Measurements from ENCODE around the gene CALN1.
"Not testable (repeated sequence)": the region's sequence is repeated elsewhere in the genome, so short reads cannot be mapped to it uniquely, and the experiment has no call there.

The CALN1 gene

DNA sequence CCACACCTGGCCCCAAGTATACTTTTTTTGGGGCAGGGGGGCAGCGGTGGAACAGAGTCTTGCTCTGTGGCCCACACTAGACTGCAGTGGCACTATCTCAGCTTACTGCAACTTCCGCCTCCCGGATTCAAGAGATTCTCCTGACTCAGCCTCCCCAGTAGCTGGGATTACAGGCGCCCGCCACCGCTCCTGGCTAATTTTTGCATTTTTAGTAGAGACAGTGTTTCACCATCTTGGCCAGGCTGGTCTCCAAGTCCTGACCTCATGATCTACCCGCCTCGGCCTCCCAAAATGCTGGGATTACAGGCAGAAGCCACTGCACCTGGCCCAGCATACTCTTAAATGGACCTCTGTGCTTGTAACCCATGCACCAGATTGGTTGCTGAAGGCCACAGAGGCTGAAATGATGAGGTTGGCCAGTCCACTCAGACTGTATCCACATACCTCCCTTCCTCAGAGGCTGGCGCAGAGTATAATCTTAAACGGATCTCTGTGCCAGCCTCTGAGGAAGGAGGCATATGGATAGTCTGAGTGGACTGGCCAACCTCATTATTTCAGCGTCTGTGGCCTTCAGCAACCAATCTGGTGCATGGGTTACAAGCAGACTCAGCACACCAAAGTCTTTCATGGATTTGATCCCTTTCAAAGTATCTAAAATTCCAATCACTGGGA lies 3.0 kb downstream of the CALN1 start:
- DNase-seq = no peak

DNA sequence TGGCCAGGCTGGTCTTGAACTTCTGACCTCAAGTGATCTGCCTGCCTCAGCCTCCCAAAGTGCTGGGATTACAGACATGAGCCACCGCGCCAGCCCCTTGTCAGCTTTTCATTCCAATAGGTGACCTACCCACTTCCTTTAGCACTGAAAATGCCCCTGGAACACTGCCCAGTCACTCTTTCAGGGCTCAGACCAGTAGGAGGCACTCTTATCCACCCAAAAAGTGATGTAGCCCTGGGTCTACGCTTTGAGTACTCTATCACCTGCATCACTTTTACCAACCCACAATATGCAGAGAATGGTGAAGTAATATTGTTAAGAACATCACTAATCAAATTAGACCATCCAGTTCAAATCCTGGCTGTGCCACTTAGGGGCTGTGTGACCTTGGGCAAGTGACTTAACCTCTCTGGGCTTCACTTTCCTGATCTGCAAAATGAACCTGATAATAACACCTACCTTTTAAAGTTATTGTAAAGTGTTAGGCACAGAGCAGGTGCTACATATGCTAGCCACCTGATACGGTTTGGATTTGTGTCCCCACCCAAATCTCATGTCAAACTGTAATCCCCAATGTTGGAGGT lies 5.2 kb downstream of the CALN1 start:
- DNase-seq = no peak

DNA sequence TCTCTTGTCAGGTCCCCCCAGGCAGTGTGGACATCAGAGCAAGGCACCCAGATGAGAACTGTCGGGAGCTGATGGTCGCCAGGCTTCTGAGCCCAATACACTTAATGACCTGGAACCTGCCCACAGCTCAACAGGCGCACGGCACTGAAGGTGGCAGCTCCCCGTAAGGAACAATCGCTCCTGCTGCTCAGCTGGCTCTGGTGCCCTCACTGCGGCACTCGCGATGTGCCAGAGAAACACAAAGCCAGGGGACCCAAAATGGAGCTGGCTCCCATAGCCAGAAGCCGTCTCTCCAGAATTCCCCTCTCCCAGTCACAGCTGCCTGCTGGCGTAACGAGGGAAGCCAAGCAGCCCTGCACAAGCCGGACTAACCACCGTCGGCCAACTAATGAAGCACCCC lies 6.3 kb downstream of the CALN1 start:
- no peak for DNase-seq

DNA sequence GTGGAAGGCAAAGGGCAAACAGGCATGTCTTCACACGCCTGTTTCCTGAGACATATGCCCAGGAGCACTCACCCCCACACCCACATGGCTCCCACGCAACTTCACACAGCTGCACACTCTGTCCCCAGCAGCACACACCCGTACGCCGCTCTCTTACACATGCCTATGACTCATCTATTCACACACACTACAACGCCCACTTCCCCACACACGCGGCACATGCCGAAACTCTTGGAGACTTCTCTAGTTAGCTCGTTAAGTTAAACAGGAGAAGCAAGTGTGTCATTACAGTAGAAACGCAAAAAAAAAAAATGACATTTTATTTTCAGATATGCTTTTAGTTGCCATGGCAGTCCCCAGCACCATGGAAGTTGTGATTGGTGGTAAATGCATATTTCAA lies 6.7 kb downstream of the CALN1 start:
- peak; percentile 57 for DNase-seq

DNA sequence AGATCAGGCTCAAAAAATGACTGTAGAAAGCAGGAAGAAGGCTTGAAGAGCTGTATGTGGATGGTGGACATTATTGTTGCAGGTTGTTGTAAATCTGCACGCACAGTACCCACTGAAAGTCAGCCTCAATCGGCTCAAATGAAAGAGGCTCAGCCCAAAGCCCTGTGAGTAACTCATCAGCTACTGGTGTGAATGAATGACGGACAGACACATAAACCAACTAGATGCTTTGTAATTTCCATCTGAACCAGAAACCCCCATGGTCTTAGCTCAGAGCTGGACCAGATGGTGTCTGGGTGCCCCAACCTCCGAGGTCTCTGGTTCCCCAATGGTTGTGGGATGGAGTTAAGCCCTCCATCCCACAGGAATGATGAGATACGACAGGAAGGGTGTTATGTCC lies 7.4 kb downstream of the CALN1 start:
- DNase-seq = no peak

DNA sequence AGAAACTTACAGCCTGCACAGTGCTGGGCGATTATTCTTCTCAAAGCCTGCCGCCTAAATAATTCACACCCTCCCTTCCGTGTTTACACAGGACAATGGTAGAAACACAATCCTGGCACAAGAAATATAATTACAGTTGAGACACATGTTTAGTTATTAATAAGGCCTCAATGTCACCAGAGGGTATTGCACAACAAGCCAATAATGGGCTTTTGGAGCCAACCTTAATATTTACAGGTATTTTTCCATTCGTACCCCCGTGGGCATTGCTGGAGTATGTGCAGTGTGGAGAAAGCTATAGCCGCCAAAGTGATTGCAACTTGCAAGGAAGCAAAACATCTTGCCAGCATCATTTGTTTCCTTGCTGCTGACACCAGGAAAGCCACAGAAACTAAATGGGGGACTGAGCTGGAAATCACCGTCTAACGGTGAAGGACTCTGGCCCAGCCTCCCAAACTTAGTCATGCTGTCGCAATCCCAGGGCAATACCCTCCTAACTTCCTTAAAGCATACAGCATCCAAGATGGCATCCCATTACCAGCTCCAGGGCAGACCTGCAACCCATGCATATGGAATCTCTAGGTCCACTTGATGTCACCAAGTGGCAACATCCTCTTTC lies 8.6 kb downstream of the CALN1 start:
- DNase-seq = peak; percentile 69

DNA sequence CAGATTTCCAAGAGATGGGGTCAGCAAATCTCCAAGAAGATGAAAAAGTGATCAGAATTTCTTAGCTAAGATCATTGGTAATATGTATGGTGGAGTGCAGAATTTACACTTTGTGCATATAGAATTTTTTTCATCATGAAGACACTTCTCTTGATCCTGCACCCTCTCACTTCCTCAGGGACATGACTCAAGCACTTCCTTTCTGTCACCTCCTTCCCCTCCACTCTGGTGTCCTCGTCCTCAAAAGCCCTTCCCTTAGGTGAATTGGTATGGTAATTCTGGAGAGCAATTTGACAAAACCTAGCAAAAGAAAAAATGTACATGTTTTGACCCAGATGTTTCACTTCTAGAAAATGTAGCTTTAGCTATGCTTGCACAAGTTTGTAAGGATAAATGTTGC lies 18.1 kb downstream of the CALN1 start:
- DNase-seq = no peak

DNA sequence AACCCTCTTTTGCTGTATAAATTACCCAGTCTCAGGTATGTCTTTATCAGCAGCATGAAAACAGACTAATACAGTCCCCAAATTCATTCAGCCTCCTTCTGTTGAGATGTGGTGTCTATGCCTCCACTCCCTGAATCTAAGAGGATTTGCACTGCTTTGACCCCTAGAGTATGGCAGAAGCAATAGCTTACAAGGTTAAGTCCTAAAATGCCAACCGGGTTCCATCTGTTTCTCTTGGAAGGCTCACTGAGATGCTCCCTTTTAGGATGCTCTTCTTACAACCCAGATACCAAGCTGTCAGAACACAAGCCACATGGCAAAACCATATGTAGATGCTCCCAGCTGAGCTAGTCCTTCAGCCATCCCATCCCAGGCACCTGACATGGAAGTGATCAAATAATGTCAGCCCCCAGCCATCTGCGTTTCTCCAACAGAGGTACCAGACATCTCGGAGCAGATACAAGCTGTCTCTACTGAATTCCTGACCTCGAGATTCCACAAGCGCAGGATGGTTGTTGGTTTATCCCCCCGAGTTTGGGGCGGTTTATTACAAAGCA lies 20.2 kb downstream of the CALN1 start:
- no peak for DNase-seq

DNA sequence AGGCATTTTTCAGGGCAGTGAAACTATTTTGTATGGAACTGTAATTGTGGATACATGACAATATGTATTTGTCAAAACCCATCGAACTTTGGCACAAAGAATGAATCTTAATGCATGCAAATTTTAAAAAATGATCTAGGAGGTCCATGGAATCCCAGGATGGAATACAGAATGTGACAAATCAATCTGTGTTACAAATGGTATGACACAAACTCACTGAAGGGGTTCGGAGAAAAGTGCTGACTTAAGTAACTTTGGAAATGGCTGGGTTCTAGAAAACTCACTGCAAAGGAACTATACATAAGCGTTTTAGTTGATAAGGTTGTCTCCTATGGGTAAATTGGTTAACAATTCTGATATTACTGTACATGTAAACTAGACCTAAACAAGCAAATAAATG lies 26.0 kb downstream of the CALN1 start:
- no peak for DNase-seq

DNA sequence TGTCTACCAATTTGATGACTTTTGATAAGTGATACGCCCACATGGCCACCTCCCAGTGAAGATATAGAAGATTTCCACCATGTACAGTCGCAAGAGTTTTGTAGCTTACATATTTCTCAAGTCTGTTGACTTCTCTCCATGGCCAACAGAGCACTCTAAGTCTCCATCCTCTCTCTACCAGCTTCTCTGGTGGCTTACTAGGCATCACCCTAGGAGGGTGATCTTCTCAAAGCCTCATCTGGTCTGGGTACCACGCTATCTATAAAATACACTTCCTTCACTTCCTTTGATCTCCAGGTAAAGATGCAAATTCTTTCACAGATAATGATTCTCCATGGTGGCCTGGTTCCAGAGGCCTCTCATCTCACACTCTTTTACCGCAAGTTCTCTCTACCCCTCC lies 49.9 kb downstream of the CALN1 start:
- DNase-seq = no peak

DNA sequence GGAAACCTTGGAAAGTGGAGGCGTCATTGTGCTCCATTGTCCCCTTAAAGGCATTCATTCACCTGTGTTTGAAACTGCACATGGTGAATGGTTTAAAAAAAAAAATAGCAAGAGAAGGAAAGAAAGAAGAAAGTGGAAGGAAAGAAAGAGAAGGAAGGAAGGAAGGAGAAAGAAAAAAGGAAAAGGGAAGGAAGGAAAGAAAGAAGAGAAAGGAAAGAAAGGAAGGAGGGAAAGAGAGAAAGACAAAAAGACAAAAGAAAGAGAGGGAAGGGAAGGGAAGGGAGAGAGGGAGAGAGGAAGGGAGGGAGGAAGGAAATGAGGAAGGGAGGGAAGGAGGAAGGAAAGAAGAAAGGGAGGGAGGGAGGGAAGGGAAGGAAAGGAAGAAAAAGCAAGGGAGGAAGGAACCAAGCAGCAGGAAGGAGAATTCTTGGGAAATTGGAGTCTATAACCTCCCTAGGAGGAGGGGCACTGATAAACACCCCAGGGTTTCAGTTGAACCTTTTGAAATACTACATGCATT lies 66.9 kb downstream of the CALN1 start:
- no peak for DNase-seq

DNA sequence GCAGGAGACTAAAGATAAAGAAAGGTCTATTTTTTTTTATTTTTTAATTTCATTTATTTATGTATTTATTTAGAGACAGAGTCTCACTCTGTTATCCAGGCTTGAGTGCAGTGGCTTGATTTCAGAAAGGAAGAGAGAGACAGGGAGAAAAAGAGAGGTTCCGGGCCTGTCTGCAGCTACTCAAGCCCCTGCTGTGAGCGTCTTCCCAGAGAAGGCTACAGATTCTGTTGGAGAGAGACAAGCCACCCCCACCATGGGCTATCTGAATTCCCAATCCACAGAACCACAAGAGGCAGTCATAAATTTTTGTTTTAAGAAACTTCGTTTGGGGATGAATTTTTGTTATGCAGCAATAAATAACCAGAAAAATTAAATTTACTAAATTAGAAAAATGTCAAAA lies 68.1 kb downstream of the CALN1 start:
- DNase-seq = no peak

DNA sequence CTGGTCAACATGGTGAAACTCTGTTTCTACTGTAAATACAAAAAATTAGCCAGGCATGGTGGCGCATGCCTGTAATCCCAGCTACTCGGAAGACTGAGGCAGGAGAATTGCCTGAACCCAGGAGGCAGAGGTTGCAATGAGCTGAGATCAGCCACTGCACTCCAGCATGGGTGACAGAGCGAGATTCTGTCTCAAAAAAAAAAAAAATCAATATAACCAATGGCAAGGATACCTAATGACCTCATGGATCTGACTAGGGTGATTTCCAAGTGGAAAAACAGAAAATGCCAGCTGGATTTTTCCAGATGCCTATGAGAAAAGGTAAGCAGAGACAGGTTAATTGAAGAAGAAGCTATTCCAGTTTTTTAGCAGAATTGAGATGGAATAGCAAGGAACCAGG lies 68.8 kb downstream of the CALN1 start:
- DNase-seq = not testable (repeated sequence)

DNA sequence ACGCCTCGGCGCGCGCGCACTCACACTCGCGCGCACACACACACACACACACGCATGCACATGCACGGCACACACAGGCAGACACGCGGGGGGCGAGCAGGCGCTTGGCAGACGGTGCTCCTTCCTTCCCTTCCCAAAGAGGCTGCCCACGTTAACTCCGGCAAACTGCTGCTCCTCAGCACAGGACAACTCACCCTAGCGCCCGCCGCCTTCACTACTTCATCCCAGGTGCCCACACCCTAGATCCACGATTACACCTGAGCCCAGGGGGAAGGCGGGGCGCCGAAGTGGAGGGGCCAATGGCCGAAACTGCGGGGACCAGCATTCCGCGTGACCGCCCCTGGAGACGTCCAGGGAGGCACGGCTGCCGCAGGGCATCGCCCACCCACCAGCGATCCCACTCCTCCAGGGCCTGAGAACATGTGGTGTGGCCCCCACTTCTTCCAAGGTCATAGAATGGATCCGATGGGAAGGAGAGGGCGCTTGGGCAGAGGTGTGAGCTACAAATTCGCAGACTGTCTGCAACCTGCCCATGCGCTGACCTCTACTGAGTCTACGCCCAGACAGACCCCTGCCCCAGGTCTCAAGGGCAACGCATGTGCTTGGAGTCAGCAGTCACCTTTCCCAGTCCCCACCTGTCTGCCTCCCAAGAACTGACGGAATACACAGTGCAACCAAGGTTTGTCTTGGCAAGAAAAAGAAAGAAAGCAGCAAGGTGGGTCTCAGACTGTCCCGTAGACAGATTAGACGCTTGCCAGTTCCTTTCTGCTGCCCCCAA lies 74.6 kb downstream of the CALN1 start:
- no peak for DNase-seq

DNA sequence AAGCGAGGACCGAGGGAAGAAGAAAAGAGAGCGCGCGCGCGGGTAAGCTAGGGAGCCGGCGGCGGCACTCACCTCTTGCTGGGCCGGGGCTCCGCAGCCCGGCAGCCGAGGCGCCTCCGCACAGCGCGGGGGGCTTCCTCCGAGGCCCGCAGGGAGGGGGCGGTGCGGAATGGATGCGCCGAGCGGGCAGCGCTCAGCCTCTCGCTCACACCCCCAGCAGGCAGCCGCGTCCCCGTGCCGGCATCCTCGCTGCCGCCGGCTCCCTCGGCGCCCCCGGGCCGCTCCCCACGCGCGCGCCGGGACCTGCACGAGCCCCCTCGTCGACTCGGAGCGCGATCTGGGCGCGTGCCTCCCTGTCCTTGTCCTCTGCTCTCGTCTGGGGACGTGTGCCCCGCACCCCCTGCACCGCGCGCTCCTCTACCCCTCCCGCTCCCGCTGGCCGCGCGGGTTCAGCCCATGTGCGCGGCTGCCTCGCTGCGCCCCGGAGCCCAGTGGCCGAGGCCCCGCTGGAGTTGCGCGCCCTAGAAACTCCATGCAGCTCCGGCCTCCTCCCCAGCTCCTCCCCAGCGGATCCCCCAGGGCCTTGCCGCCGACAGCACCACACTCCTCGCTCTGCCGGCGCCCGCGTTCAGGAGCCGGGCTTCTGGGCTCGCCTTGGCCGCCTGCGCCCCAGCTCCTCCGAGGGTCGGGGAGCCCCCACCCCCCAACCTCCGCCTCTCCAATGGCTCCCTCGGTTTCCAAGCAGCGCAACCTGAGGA lies 75.3 kb downstream of the CALN1 start:
- DNase-seq = peak; percentile 13

DNA sequence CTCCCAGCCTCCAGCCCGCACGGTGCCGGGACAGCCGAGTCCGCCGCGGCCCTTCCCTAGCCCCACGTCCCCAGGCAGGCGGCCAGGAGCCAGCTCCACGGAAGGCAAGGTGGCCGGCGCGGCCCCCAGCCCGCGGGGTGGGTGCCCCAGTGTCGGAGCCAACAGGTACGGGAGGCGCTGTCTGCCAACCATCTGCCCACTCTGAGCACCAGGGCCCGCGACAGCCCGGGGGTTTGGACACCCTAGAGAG lies 75.8 kb downstream of the CALN1 start:
- no peak for DNase-seq

DNA sequence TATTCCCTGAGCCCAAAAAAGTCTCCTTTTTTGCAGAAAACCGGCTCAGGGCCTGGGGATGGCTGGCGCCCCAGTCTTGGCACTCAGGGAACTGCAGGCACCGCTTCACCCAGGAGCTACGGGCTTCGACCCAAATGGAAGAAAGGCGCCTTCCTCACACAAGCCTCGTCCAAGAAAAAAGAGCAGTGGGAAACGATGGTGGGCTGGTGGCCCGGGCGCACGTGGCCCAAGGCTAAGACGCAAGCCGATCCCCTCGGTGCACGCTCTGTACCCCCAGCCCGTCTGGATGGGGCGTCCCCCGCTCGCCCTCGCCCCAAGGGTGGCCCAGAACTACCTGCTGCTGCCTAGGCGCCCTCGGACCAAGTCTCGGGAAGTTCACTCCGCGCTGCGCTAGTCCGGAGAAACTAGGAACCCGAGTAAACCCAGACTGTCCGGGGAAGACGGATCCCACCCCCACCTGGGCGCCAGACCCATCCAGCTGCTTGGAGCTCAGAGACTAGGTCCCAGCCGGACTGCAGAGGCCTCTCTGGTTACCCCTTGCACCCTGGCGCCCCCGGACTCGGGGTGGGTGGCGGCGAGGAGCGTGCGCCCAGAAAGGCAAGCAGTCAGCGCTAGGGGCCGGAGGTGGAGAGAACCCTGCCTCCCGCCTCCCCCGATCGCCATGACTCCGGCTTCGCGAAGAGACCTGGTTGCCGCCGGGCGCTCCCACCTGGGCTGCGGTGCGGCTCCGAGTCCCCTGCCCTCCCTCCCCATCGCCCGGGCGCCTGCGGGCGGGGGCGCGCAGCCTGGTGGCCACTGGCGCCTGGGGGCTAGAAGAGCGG lies 76.4 kb downstream of the CALN1 start:
- no peak for DNase-seq

DNA sequence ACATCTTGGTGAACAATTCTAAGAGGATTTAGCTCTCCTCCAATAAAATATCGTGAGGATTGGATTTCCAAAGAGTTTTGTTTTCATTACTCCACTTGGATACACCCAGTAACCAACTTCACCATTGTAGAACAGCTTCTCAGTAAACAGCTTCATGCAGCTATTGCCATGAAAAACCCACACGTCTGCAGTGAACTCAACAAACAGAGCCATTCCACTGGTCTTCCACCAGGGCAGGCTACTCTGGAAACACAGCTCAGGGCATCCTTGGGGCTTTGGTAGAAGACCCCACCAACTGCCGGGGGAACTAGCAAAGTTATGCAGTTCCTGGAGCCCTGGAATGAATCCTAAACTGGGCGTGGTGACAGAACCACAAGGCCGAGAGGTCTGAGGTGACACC lies 77.4 kb downstream of the CALN1 start:
- DNase-seq = no peak

DNA sequence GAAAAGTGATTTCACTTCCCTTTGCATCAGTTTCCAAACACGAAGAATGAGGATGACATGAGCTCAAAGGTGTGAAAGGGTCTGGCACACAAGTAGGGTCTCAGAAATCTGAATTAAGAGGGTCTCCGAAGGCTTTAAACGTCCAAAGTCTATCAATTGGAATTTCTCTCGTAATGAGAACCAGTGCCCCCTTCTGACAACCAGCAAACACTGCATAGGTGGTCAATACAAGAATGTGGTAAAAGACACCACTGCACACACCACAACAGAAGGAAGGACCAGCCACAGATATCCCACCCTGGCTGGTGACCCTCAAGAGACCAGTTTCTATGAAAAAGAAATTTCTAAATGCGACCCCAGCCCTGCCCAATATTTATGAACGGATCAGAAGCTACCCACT lies 78.1 kb downstream of the CALN1 start:
- DNase-seq = peak; percentile 19

DNA sequence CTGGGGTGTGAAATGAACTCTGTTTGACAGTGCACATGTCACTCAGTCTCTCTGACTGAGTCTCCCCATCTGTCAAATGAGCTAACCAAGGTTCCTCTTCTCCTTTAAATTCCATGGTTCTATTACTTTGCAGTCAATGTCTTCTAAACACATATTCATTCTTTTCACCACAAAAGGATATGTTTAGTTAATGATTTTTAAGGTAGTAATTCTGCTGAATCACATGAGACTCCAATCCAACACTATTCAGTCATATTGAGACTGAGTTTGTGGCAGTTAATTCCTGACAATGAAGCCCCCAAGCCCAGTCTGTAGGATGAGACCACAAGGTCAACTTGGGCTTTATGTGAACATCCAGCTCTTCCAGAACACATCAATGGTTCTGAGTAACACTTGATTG lies 85.3 kb downstream of the CALN1 start:
- DNase-seq = no peak

DNA sequence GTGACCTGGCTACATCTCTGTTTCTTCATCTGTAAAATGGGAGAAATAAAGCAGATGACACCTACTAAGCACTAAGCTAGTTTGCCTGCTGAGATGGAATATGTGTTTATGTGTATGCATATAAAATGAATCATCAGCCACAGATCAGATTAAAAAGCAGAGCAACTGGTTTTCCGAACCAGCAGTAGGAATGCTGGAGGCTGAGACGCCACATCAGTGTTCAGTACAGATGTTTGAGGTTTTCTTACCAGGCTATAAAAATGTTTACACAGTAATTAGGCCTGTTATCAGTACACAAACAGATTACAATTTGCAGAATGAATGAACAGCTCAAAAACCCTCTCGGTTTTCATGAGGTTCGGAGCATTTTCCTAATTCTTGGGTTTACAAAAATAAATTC lies 85.8 kb downstream of the CALN1 start:
- no peak for DNase-seq

DNA sequence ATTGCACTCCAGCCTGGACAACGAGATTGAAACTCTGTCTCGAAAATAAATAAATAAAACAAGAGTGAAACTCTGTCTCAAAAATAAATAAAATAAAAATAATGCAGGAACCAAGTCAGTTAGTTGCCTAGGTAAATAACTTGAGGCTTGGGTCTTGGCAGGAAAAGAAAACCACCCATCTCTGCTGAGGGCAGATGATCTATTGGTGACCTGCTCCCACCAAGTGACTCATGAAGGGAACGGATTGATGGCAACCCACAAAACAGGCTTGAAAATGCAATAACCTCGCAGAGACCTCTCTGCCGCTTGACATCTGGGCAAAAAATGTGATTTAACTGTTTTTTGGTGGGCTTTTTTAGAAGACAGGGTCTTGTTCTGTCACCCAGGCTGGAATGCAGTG lies 86.6 kb downstream of the CALN1 start:
- DNase-seq = no peak

Data from GDM1 (cell line).